Karpas-422 (cell line): ENCODE measurements around the gene CCDC33. TPM values are rescaled to one million over a fixed set of nuclear protein-coding genes. Genes with fewer than 3 reads are reported as not detected.
A peak's percentile ranks its signal among the peaks of the same experiment; 100 is the strongest.

Experiments used
- DNase-seq: peaks from one replicate; pipeline ENCODE4 v3.0.0-alpha.2; 2015
- H2AFZ ChIP-seq: fragments of 200-600 bp; sonication (generic); 2 replicates; pipeline ENCODE4 v1.6.1; 2014; ENCODE audit warnings: antibody characterized with exemption, low read length, mixed read lengths
- H3K27ac ChIP-seq: fragments of 200-600 bp; sonication (generic); 2 replicates; pipeline ENCODE4 v1.5.1; 2014; ENCODE audit warnings: mild to moderate bottlenecking, low read length, moderate library complexity
- H3K27me3 ChIP-seq: fragments of 200-600 bp; sonication (generic); 2 replicates; pipeline ENCODE4 v1.6.1; 2014; ENCODE audit warnings: low read length, mixed read lengths
- H3K36me3 ChIP-seq: fragments of 200-600 bp; sonication (generic); 2 replicates; pipeline ENCODE4 v1.6.1; 2014; ENCODE audit warnings: low read length, mixed read lengths; ENCODE audit not compliant: insufficient read depth
- H3K4me1 ChIP-seq: fragments of 200-600 bp; sonication (generic); 2 replicates; pipeline ENCODE4 v1.6.1; 2014; ENCODE audit warnings: mild to moderate bottlenecking, low read length, mixed read lengths
- H3K4me2 ChIP-seq: fragments of 200-600 bp; sonication (generic); 2 replicates; pipeline ENCODE4 v1.6.1; 2014; ENCODE audit warnings: low read length, low read depth, mild to moderate bottlenecking; ENCODE audit not compliant: poor library complexity, severe bottlenecking
- H3K4me3 ChIP-seq: fragments of 200-600 bp; sonication (generic); 2 replicates; pipeline ENCODE4 v1.5.1; 2014; ENCODE audit warnings: mild to moderate bottlenecking, antibody characterized with exemption, low read length, mixed read lengths
- H3K79me2 ChIP-seq: fragments of 200-600 bp; sonication (generic); 2 replicates; pipeline ENCODE4 v1.6.1; 2014; ENCODE audit warnings: mild to moderate bottlenecking, low read length, mixed read lengths
- H3K9ac ChIP-seq: fragments of 200-600 bp; sonication (generic); 2 replicates; pipeline ENCODE4 v1.6.0; 2014; ENCODE audit warnings: low read length
- H3K9me2 ChIP-seq: fragments of 200-600 bp; sonication (generic), shearing (Covaris generic); replicated peaks from 2 replicates; pipeline ENCODE4 v1.6.0; 2014; ENCODE audit warnings: mild to moderate bottlenecking, low read length, moderate library complexity; ENCODE audit not compliant: insufficient read depth
- H3K9me3 ChIP-seq: fragments of 300-700, 200-600 bp; sonication (generic); 2 replicates; pipeline ENCODE4 v1.6.1; 2014; ENCODE audit warnings: low read length, mixed read lengths
- H4K20me1 ChIP-seq: fragments of 200-600 bp; sonication (generic); 2 replicates; pipeline ENCODE4 v1.6.1; 2014; ENCODE audit warnings: mild to moderate bottlenecking, antibody characterized with exemption, low read length, low read depth; ENCODE audit not compliant: insufficient read depth
- total RNA-seq: library from RNA; depleted of rRNA; stranded (reverse); fragments of >200 nt; shearing (Covaris generic); gene quantifications from 2 replicates; pipeline ENCODE4 v1.2.3, GENCODE V29; 2014; ENCODE audit warnings: low replicate concordance

Gene CCDC33
- total RNA-seq, 1 experiment from 2014 or later, result not detected

DNA sequence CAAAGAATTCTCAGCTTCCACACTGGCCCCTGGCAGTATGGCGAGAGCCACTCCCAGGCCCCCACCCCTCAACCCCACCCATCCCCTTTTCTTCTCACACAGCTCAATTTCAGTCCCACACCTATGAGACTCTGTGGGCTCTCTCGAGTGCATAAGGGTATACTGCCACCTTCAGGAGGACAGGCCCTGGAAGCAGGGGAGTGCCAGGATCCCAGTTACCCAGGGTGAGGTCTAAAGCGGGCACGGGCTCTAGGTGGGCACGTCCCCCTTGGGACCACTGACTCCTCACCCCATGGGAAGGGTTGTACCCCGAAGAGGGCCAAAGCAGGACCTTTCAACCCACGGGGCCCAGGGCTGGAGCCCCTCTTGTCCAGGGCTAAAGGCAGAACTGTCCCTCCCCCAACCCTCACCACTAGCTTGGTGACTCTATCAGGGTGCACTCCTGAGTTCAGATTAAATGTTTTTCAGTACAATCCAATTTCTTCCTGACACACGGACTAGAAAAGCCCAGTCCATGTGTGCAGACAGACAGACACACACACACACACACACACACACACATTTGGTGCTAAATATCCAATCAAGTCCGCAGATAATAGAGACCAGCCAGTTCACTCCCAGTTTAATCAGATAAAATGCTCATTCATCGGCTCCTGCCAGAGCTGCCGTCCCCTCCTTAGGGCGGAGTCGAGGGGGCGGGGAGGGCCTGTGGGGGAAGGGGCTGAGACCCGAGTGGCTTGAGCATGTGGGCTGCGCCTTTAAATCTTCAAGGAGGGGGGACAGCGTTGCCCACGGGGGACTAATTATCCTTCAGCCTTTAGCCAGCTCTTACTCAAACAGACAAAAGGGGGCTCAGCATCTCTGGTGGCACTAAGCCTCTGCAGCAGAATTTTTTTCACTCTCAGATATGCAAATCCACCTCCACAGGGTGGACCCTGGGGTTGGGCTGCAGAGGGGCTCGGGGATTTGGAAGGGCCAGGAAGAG is 72.0 kb downstream of the CCDC33 start:
- H3K27ac ChIP-seq, result no peak overlapping the region
- H3K79me2 ChIP-seq, result no peaks in the 10 kb centered on the region
- H3K4me2 ChIP-seq, result no peak overlapping the region
- no peak overlapping the region for H3K9ac ChIP-seq
- H3K27me3 ChIP-seq, result no peaks in the 10 kb centered on the region
- no peaks in the 10 kb centered on the region; the same call in 1 of the 2 replicates for H4K20me1 ChIP-seq
- peak; percentile 85 for DNase-seq
- no peak overlapping the region for H2AFZ ChIP-seq
- H3K9me3 ChIP-seq, result no peaks in the 10 kb centered on the region
- no peaks in the 10 kb centered on the region for H3K9me2 ChIP-seq
- no peaks in the 10 kb centered on the region for H3K4me1 ChIP-seq
- no peak overlapping the region for H3K4me3 ChIP-seq
- no peaks in the 10 kb centered on the region for H3K36me3 ChIP-seq

DNA sequence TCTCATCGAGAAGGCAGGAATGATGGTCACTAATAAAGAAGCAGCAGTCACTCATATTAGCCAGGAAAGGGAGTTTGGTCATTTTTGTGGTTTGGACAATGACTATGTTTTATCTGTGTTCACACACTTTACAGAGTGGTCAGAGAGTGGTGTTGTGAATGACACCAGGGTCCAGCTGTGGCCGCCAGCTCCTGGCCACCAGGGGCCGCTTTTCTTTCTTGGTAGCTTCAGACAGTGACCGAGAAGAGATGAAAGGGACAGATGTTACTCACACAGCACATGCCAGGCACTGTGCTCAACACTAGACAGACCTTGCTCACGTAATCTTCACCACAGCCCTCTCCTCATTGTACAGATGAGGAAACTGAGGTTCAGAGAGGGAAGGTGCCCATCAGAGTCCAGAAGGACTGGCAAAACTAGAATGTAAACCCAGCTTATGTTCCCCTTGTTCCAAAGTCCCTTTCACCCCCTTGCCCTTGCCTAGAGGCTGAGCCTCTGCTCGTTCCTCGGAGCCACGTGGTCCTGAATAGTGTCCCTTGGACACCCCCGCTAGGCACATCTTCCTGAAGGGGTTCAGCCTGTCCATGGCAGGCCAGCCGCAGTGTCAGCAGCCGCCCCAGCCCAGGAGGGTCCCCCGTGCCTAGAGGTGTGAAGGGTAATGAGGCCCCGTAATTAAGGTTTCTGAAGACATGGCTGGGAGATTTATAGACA is 75.8 kb downstream of the CCDC33 start:
- Histone ChIP-seq H3K27ac (no peak overlapping the region), H3K4me2 (no peak overlapping the region), H4K20me1 (no peaks in the 10 kb centered on the region), H3K27me3 (no peaks in the 10 kb centered on the region), H3K4me1 (peaks cover 6% of the 10 kb centered on the region), H3K36me3 (no peaks in the 10 kb centered on the region), H3K9me3 (no peaks in the 10 kb centered on the region), H3K9me2 (no peaks in the 10 kb centered on the region), H2AFZ (no peak overlapping the region), H3K79me2 (no peaks in the 10 kb centered on the region), H3K9ac (no peak overlapping the region), H3K4me3 (no peak overlapping the region)
- no peak for DNase-seq

DNA sequence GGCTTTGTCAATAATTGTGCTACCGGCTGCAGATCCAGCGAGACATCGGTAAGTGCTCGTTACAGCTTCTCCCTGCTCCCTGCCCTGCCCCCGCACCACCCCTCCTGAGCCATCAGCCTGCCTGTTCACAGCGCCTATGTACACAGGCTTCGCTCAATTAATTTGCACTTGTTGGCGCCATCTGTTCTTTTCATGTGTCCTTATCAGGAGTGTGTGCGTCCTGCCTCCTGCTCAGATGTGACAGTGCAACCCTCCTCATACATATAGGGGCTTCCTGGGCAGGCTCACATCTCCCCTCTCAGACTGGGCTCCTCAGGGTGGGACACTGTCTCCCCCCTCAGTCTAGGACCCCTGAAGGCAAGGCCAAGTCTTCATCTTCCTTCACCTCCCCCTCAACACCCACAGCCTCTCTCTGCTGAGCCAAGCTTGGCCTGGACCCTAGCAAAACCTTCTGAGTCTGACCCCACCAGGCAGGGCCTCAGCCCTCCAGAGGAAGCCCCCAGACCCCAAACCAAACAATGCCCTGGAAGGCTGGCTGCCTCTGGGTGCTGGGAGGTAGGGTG is 76.4 kb downstream of the CCDC33 start:
- Histone ChIP-seq H4K20me1 (no peaks in the 10 kb centered on the region), H3K79me2 (no peaks in the 10 kb centered on the region), H3K4me2 (no peak overlapping the region), H3K27me3 (no peaks in the 10 kb centered on the region), H3K4me3 (no peak overlapping the region), H3K27ac (no peak overlapping the region), H3K9me3 (no peaks in the 10 kb centered on the region), H2AFZ (no peak overlapping the region), H3K9ac (no peak overlapping the region), H3K36me3 (no peaks in the 10 kb centered on the region), H3K9me2 (no peaks in the 10 kb centered on the region), H3K4me1 (peaks cover 6% of the 10 kb centered on the region)
- DNase-seq, result no peak

DNA sequence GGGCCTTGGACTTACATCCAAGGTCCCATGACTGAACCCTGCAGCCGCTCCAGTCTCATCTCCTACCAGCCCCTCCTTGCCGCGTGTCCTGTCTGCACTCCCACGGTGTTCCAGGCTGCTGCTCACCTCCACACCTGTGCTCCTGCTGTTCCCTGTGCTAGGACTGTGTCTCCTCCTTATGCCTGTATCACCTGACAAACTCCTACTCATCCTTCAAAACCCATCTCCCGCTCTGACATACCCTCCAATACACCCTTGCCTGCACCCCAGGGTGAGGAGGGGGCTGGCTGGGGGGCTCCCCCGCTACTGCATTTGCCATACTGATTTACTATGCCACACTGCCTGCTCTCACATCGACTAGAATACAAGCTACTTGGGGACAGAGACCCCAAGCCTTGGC is 77.8 kb downstream of the CCDC33 start:
- Histone ChIP-seq H3K36me3 (no peaks in the 10 kb centered on the region), H3K9me3 (no peaks in the 10 kb centered on the region), H3K9me2 (no peaks in the 10 kb centered on the region), H3K27ac (no peak overlapping the region), H3K4me1 (peaks cover 6% of the 10 kb centered on the region), H2AFZ (no peak overlapping the region), H3K79me2 (no peaks in the 10 kb centered on the region), H3K9ac (no peak overlapping the region), H3K4me2 (no peak overlapping the region), H3K4me3 (no peak overlapping the region), H3K27me3 (no peaks in the 10 kb centered on the region), H4K20me1 (no peaks in the 10 kb centered on the region)
- DNase-seq, result no peak

DNA sequence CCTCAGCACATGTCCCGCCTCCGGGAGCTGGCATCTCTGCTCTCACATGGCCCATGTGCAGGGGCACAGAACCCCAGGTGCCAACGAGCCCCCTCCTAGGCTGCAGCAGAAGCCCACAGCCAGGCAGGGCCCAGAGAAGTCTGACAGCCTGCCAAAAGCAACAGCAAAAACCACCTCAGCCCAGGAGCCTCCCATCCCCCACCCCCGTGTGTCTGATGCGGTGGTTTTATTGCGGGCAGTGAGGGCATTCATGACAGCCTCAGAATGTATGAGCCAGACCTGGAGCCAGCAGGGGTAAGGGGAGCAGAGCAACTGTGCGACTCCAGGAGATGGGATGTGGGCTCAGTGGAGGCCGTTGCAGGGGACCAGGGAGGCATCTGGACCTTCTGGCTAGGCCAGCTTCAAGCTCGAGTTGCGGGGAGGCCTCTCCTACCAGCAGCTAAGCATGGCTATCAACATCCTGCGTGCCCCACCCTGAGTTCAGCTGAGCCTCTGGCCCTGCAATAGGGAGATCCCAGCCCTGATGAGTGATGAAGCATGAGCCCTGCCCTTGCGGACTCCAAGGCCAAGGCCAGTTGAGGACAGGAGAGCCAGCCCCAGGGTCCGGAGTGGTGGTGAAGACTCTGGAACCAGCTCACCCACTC is 78.8 kb downstream of the CCDC33 start:
- H3K9ac ChIP-seq, result no peak overlapping the region
- no peaks in the 10 kb centered on the region for H3K36me3 ChIP-seq
- H3K27ac ChIP-seq, result no peak overlapping the region
- no peak for DNase-seq
- H3K9me3 ChIP-seq, result no peaks in the 10 kb centered on the region
- H3K4me1 ChIP-seq, result peaks cover 6% of the 10 kb centered on the region
- no peaks in the 10 kb centered on the region for H3K27me3 ChIP-seq
- H3K4me3 ChIP-seq, result no peak overlapping the region
- no peak overlapping the region for H3K4me2 ChIP-seq
- no peak overlapping the region for H2AFZ ChIP-seq
- no peaks in the 10 kb centered on the region for H3K79me2 ChIP-seq
- no peaks in the 10 kb centered on the region for H4K20me1 ChIP-seq
- no peaks in the 10 kb centered on the region for H3K9me2 ChIP-seq

DNA sequence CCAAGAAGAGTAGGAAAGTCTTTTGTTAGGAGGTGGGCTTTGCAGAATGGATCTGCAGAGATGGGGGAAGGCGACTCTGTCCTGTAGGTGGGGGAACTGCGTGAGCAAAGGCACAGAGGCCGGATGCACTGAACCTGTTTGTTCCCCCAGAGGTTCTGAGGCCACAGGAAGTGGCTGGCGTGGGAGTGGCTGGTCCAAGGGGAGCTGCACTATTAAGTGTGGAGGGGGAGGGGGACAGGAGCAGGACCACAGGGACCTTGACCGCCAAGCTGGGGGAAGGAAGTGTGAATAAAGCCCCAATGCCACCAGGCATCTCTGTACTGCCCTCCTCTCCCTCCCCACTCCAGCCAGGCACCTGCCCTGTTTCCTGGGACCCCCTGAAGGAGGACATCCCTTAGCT is 79.5 kb downstream of the CCDC33 start:
- H3K27ac ChIP-seq, result no peak overlapping the region
- DNase-seq, result no peak

DNA sequence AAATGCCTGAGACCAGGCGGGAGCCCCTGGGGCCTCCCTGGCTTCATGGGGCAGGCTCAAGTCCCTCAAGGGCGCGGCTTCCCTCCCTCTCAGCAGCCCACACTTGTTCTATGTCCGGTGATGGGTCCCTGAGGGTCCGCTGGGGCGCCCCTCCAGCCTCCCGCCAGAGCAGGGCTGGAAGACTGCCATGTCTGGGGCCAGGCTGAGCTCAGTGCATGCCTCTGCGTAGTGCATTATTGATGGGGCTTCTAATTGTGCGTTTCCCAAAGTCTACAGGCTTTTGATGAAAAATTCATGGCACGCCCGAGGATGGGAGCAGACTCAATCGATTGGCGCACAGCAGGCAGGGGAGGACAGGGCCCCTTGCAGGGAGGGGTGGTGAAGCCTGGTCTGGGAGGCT is 80.0 kb downstream of the CCDC33 start:
- H4K20me1 ChIP-seq, result no peaks in the 10 kb centered on the region

More for the DNA sequence above, 79.5 kb downstream of the CCDC33 start:
- no peaks in the 10 kb centered on the region for H4K20me1 ChIP-seq
- no peaks in the 10 kb centered on the region for H3K79me2 ChIP-seq
- H3K27me3 ChIP-seq, result no peaks in the 10 kb centered on the region
- H3K9me3 ChIP-seq, result no peaks in the 10 kb centered on the region
- H3K9ac ChIP-seq, result no peak overlapping the region
- H3K4me3 ChIP-seq, result no peak overlapping the region
- H3K36me3 ChIP-seq, result no peaks in the 10 kb centered on the region
- no peak overlapping the region for H3K4me2 ChIP-seq
- H2AFZ ChIP-seq, result no peak overlapping the region
- peaks cover 6% of the 10 kb centered on the region for H3K4me1 ChIP-seq
- no peaks in the 10 kb centered on the region for H3K9me2 ChIP-seq

More for the DNA sequence above, 80.0 kb downstream of the CCDC33 start:
- Histone ChIP-seq H3K79me2 (no peaks in the 10 kb centered on the region), H3K4me1 (peaks cover 6% of the 10 kb centered on the region), H3K9ac (no peak overlapping the region), H3K4me2 (no peak overlapping the region), H3K4me3 (no peak overlapping the region), H3K9me3 (no peaks in the 10 kb centered on the region), H3K9me2 (no peaks in the 10 kb centered on the region), H3K27ac (no peak overlapping the region), H2AFZ (no peak overlapping the region), H3K36me3 (no peaks in the 10 kb centered on the region), H3K27me3 (no peaks in the 10 kb centered on the region)
- no peak for DNase-seq
